Dendritic cell treated with granulocyte-macrophage colony-stimulating factor and Interleukin-4, amounts not matched to agents 40 ng/mL and 50 ng/mL, for 4 days (primary cell): ENCODE data around the gene NPAS3.

Experiments used
- H3K27ac Mint-ChIP-seq: one replicate; pipeline ENCODE4 v1.8.0; 2022; ENCODE audit warnings: mild to moderate bottlenecking, mixed read lengths
- H3K27me3 Mint-ChIP-seq: one replicate; pipeline ENCODE4 v1.8.0; 2022; ENCODE audit warnings: mild to moderate bottlenecking, mixed read lengths
- H3K36me3 Mint-ChIP-seq: one replicate; pipeline ENCODE4 v1.8.0; 2022; ENCODE audit warnings: low read depth, mixed read lengths
- H3K4me1 Mint-ChIP-seq: one replicate; pipeline ENCODE4 v1.8.0; 2022; ENCODE audit warnings: low read depth, mixed read lengths
- H3K4me3 Mint-ChIP-seq: one replicate; pipeline ENCODE4 v1.8.0; 2022; ENCODE audit warnings: mild to moderate bottlenecking, moderate library complexity, mixed read lengths
- H3K9me3 Mint-ChIP-seq: one replicate; pipeline ENCODE4 v1.8.0; 2022; ENCODE audit warnings: mixed read lengths
- intact Hi-C: fragments of 100-400 bp; cut with micrococcal nuclease; formaldehyde crosslinking; loops from one replicate; pipeline ENCODE4 v1.15.0; 2022

NPAS3 gene

DNA sequence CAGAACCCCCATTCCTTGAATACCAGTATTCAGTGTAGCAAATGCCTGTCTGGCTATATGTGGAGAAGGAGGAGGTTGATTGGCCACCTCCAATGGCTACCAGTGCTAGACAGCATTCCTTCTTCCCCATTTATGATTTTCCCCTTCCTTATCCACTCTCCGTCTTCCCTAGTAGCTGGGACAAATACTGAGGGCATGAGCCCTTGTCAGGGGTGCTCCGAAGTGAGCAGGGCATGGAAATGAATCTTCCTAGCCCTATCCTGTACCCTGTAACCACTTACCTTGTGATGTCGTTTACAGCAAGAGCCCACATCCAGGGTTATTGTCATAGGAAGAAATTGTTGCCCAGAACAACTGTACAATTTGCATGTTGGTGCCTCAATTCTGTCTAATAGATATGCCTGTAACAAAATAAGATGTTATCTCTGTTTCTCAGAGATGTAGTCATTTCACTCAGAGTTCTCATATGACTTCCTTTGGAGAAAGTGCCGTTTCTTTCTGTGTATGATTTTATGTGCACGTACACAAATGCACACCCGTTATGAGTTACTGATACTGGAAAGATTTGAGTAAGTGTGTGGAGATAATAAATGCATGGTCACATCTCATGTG lies 588.5 kb downstream of the NPAS3 start:
- Mint-ChIP-seq H3K4me3 (no peak overlapping the region), H3K9me3 (no peaks in the 10 kb centered on the region)
- intact Hi-C loops = no loop called here

GRCh38 chr14:33528655-33529054 lies 590.0 kb downstream of the NPAS3 start:
- H3K4me1 Mint-ChIP-seq = peaks cover 6% of the 10 kb centered on the region

More for the DNA sequence above, 588.5 kb downstream of the NPAS3 start:
- peaks cover 6% of the 10 kb centered on the region for H3K4me1 Mint-ChIP-seq
- no peaks in the 10 kb centered on the region for H3K36me3 Mint-ChIP-seq
- no peaks in the 10 kb centered on the region for H3K27me3 Mint-ChIP-seq
- H3K27ac Mint-ChIP-seq = no peak overlapping the region

DNA sequence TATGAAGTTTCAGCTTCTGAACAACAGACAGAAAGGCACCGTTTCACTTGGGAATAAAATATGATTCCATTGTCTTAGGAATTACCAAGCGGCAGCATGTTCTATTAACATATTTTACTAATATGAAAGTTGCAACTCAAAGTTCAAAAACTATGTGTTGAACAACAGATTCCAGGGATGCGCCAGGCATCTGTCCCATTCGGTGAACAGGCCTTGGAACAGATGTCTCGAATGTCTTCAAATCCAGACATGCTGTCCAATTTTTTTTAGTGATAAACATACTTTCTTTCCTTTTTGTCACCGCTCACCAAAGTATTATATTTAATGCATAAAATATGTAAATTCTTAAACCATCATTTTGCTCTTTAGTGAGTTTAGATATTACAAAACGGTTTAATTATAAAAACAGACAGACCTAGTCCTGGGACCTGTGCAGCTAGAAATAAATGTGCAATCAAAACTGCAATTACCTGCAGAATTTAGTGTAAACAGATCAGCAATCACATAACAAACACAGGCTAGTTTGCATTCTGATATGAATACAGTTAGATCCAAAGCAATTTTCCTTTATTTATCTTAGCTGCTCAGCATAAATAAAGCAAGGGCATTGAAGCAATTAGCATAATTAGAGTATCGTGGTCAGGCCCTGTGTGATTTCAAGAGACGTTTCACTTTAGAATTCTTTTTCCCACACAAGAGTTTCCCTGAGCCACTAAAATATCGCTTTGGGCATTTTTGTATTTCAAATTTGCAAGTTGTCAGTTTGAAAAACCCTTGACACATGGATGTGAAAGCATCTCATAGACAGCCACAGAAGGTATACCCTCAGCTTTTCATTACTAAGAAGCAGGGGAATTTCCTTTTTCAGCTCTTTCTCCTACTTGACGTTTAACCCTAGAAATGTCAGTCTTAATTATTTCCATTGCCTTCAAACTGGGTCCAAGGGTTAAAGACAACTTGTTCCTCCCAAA lies 591.4 kb downstream of the NPAS3 start:
- no peaks in the 10 kb centered on the region for H3K9me3 Mint-ChIP-seq
- H3K36me3 Mint-ChIP-seq = no peaks in the 10 kb centered on the region
- intact Hi-C loops = no loop called here
- H3K27ac Mint-ChIP-seq = no peak overlapping the region
- no peak overlapping the region for H3K4me3 Mint-ChIP-seq
- peaks cover 6% of the 10 kb centered on the region for H3K4me1 Mint-ChIP-seq
- H3K27me3 Mint-ChIP-seq = no peaks in the 10 kb centered on the region

More at GRCh38 chr14:33528655-33529054, 590.0 kb downstream of the NPAS3 start:
- intact Hi-C loops = no loop called here
- Mint-ChIP-seq H3K36me3 (no peaks in the 10 kb centered on the region), H3K27ac (no peak overlapping the region), H3K27me3 (no peaks in the 10 kb centered on the region), H3K9me3 (no peaks in the 10 kb centered on the region), H3K4me3 (no peak overlapping the region)

GRCh38 chr14:33532553-33532952 lies 593.9 kb downstream of the NPAS3 start:
- Mint-ChIP-seq H3K27me3 (no peaks in the 10 kb centered on the region), H3K36me3 (no peaks in the 10 kb centered on the region), H3K4me1 (no peaks in the 10 kb centered on the region), H3K4me3 (no peak overlapping the region), H3K27ac (no peak overlapping the region), H3K9me3 (no peaks in the 10 kb centered on the region)
- intact Hi-C loops = no loop called here

GRCh38 chr14:33534104-33534503 lies 595.4 kb downstream of the NPAS3 start:
- H3K9me3 Mint-ChIP-seq = no peaks in the 10 kb centered on the region
- intact Hi-C loops = no loop called here
- H3K36me3 Mint-ChIP-seq = no peaks in the 10 kb centered on the region
- H3K27ac Mint-ChIP-seq = no peak overlapping the region
- H3K4me1 Mint-ChIP-seq = no peaks in the 10 kb centered on the region
- no peaks in the 10 kb centered on the region for H3K27me3 Mint-ChIP-seq
- H3K4me3 Mint-ChIP-seq = no peak overlapping the region

DNA sequence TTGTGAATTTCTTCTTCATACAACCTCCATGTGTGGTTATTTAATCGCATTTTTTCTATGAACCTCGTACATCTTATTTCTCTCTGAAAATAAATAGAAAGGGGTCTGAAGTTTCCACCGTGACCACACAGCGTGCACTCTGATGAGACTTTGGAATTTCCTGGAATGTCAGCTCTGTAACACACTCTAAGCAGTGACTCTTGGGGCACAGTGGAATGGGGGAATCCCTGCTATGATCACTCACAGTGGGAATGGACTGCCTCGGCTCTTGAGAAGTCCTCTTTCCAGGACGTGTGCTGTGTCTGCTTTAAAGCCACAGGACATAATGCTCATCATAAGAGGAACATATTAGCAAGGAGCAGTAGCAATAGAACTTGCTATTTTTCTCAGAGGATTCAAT lies 596.0 kb downstream of the NPAS3 start:
- intact Hi-C loops = no loop called here
- Mint-ChIP-seq H3K27me3 (no peaks in the 10 kb centered on the region), H3K4me3 (no peak overlapping the region), H3K9me3 (no peaks in the 10 kb centered on the region), H3K36me3 (no peaks in the 10 kb centered on the region), H3K4me1 (no peaks in the 10 kb centered on the region), H3K27ac (no peak overlapping the region)

GRCh38 chr14:33539918-33540357 lies 601.3 kb downstream of the NPAS3 start:
- Mint-ChIP-seq H3K4me3 (no peak overlapping the region), H3K36me3 (no peaks in the 10 kb centered on the region), H3K27me3 (no peaks in the 10 kb centered on the region), H3K9me3 (no peaks in the 10 kb centered on the region), H3K27ac (no peak overlapping the region), H3K4me1 (no peaks in the 10 kb centered on the region)
- intact Hi-C loops = no loop called here

- Mint-ChIP-seq H3K36me3 (no peaks in the 10 kb centered on the region), H3K4me1 (no peaks in the 10 kb centered on the region), H3K9me3 (no peaks in the 10 kb centered on the region), H3K27me3 (no peaks in the 10 kb centered on the region), H3K27ac (no peak overlapping the region), H3K4me3 (no peak overlapping the region)
- intact Hi-C loops = no loop called here
These were observed 602.5 kb downstream of the NPAS3 start for GRCh38 chr14:33541171-33541570.

GRCh38 chr14:33542338-33543287 lies 603.9 kb downstream of the NPAS3 start:
- Mint-ChIP-seq H3K4me1 (no peaks in the 10 kb centered on the region), H3K27me3 (no peaks in the 10 kb centered on the region), H3K4me3 (no peak overlapping the region), H3K36me3 (no peaks in the 10 kb centered on the region), H3K27ac (no peak overlapping the region), H3K9me3 (no peaks in the 10 kb centered on the region)
- intact Hi-C loops = no loop called here

GRCh38 chr14:33545696-33546095 lies 607.0 kb downstream of the NPAS3 start:
- no peak overlapping the region for H3K27ac Mint-ChIP-seq
- no peaks in the 10 kb centered on the region for H3K4me1 Mint-ChIP-seq
- H3K36me3 Mint-ChIP-seq = no peaks in the 10 kb centered on the region
- no peaks in the 10 kb centered on the region for H3K9me3 Mint-ChIP-seq
- H3K4me3 Mint-ChIP-seq = no peak overlapping the region
- H3K27me3 Mint-ChIP-seq = no peaks in the 10 kb centered on the region
- intact Hi-C loops = no loop called here

DNA sequence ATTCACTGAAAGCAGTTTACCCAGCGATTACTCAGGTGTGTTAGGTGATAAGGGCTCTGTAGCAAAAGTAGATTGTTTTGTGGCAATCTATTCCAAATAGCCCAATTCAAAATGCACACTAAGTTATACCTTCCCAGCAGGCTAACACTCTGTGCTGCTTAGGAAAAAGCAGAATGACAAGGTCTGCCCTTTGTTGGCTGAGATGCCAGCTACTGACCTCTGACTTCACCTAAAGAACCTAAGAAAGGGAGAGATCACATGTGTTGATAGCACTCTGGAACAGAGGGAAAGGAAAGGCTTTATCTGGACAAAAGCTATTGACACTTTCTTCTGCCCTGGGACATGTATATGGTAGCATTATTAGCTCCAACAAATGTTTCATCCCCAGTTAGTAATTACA lies 609.9 kb downstream of the NPAS3 start:
- Mint-ChIP-seq H3K9me3 (no peaks in the 10 kb centered on the region), H3K36me3 (no peaks in the 10 kb centered on the region), H3K4me1 (no peaks in the 10 kb centered on the region), H3K27me3 (no peaks in the 10 kb centered on the region), H3K27ac (no peak overlapping the region), H3K4me3 (no peak overlapping the region)
- intact Hi-C loops = no loop called here

DNA sequence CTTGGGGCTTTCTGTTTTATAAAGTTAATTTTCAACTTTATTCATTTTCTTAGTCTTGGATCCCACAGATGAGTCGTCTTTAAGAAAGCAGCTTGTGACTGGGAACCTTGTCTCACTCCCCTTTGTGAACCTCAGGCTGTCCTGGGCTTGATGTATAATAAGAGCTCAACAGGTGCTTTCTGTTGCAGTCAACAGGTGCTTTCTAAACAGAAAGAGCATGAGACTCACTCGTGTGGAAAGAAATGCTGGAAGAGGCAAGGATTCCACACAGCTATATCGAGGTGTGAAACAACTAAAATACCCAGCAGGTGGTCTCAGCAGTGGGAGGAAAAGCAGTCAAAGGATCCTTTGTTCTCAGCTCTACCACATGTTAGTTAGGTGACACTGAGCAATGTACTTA lies 613.3 kb downstream of the NPAS3 start:
- no peak overlapping the region for H3K27ac Mint-ChIP-seq
- intact Hi-C loops = no loop called here
- H3K4me3 Mint-ChIP-seq = no peak overlapping the region
- H3K27me3 Mint-ChIP-seq = no peaks in the 10 kb centered on the region
- H3K9me3 Mint-ChIP-seq = no peaks in the 10 kb centered on the region
- H3K36me3 Mint-ChIP-seq = no peaks in the 10 kb centered on the region
- H3K4me1 Mint-ChIP-seq = no peaks in the 10 kb centered on the region

DNA sequence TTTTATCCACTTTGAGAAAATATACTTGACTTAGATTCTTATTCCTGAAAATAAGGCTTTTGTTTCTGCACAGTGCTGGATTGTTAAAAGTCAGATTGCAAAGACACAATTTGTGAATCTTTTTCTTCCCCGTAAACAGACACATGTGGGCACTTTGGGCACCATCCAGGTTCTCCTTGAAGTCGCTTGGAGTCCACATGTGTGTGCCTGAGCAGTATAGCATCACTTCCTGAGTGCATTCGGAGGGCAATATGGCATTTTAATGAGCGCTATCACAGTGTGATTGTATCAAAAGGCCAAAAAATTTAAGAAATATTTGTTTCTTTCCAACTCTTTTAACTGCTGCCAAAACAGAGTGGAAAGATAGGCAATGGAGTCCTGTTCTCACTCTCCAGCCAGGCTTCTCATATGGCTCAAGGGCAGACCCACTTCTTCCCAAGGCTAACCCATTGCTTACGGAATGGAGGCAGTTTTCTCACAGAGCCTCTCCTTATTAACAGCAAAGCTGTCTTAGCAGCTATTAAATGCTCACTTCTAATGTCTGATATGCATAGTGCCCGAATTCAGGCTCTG lies 615.1 kb downstream of the NPAS3 start:
- H3K4me3 Mint-ChIP-seq = no peak overlapping the region
- no peaks in the 10 kb centered on the region for H3K27me3 Mint-ChIP-seq
- no peaks in the 10 kb centered on the region for H3K4me1 Mint-ChIP-seq
- no peak overlapping the region for H3K27ac Mint-ChIP-seq
- H3K36me3 Mint-ChIP-seq = no peaks in the 10 kb centered on the region
- H3K9me3 Mint-ChIP-seq = no peaks in the 10 kb centered on the region
- intact Hi-C loops = no loop called here
